HepG2 (cell line): ENCODE measurements around the gene PPP1CB. TPM values are rescaled to one million over a fixed set of nuclear protein-coding genes. Genes with fewer than 3 reads are reported as not detected.

Experiments used
- BHLHE40 ChIP-seq: IDR thresholded peaks from 2 replicates; pipeline ENCODE4 v1.6.1; 2011; ENCODE audit warnings: low read length, improper control_type of control experiment
- DBP ChIP-seq: sonication (generic); formaldehyde crosslinking; IDR thresholded peaks from 2 replicates; pipeline ENCODE4 v1.4.0; 2020; ENCODE audit warnings: missing genetic modification reagents; ENCODE audit errors: not compliant biosample characterization
- GPBP1L1 ChIP-seq: sonication (generic); formaldehyde crosslinking; IDR thresholded peaks from 2 replicates; pipeline ENCODE4 v1.5.0; 2020; ENCODE audit warnings: mild to moderate bottlenecking, missing genetic modification reagents
- HMGXB4 ChIP-seq, 2 experiments: sonication (generic) in 1 of 2; formaldehyde crosslinking in 1 of 2; IDR thresholded peaks; 2 replicates each; pipeline versions ENCODE4 v1.4.0 to v1.6.1; 2018 to 2020; ENCODE audit warnings: missing genetic modification reagents in 2 of 2, borderline replicate concordance in 1 of 2, low read depth in 1 of 2, mild to moderate bottlenecking in 1 of 2, missing biosample characterization in 1 of 2
- HNRNPK ChIP-seq: fragments of 200-400 bp; formaldehyde crosslinking; IDR thresholded peaks from 2 replicates; pipeline ENCODE4 v1.6.1; 2018; ENCODE audit warnings: low read length, low read depth, moderate library complexity, mild to moderate bottlenecking; ENCODE audit not compliant: poor library complexity, severe bottlenecking
- KLF11 ChIP-seq: IDR thresholded peaks from 2 replicates; pipeline ENCODE4 v1.6.1; 2016; ENCODE audit warnings: missing compliant biosample characterization
- KLF15 ChIP-seq: sonication (generic); formaldehyde crosslinking; IDR thresholded peaks from 2 replicates; pipeline ENCODE4 v1.8.1; 2023; ENCODE audit warnings: borderline replicate concordance, mild to moderate bottlenecking, inconsistent platforms, missing genetic modification reagents, mixed read lengths
- NFRKB ChIP-seq: fragments of 450-650 bp; IDR thresholded peaks from 2 replicates; pipeline ENCODE4 v1.6.1; 2017
- PREB ChIP-seq: sonication (generic); formaldehyde crosslinking; IDR thresholded peaks from 2 replicates; pipeline ENCODE4 v1.4.0; 2020; ENCODE audit warnings: missing genetic modification reagents
- RXRB ChIP-seq: IDR thresholded peaks from 2 replicates; pipeline ENCODE4 v1.6.1; 2016; ENCODE audit warnings: borderline replicate concordance, missing genetic modification reagents, missing compliant biosample characterization
- SNAPC2 ChIP-seq: sonication (generic); formaldehyde crosslinking; IDR thresholded peaks from 2 replicates; pipeline ENCODE4 v1.8.1; 2022; ENCODE audit warnings: mild to moderate bottlenecking, missing genetic modification reagents
- ZNF225 ChIP-seq: sonication (generic); formaldehyde crosslinking; IDR thresholded peaks from 2 replicates; pipeline ENCODE4 v1.4.0; 2020; ENCODE audit warnings: mild to moderate bottlenecking, missing genetic modification reagents
- ZNF446 ChIP-seq: sonication (generic); formaldehyde crosslinking; IDR thresholded peaks from 2 replicates; pipeline ENCODE4 v1.5.0; 2020; ENCODE audit warnings: mild to moderate bottlenecking, missing genetic modification reagents
- ZNF576 ChIP-seq: sonication (generic); formaldehyde crosslinking; IDR thresholded peaks from 2 replicates; pipeline ENCODE4 v1.4.0; 2020; ENCODE audit warnings: mild to moderate bottlenecking, missing genetic modification reagents
- ZNF839 ChIP-seq: sonication (generic); formaldehyde crosslinking; IDR thresholded peaks from 2 replicates; pipeline ENCODE4 v1.4.0; 2020; ENCODE audit warnings: missing genetic modification reagents, mild to moderate bottlenecking, borderline replicate concordance
- polyA plus RNA-seq, 8 experiments: library from polyadenylated mRNA; depleted of rRNA in 3 of 8; stranded (reverse) in 7 of 8; unstranded in 1 of 8; fragments of >200 nt; fragmentation: Illumina TruSeq in 4 of 8; extraction: Trizol in 4 of 8; gene quantifications; 2 replicates each; pipeline versions ENCODE4 v1.2.1 to v1.2.3, GENCODE V29; 2011 to 2016; ENCODE audit warnings: low read depth in 4 of 8, missing spikeins in 1 of 8, mixed read lengths in 1 of 8; ENCODE audit not compliant: insufficient read depth in 1 of 8
- total RNA-seq, 5 experiments: library from RNA; depleted of rRNA; stranded (reverse); fragments of >200 nt; fragmentation: Illumina TruSeq; extraction: Trizol; gene quantifications; 2 replicates each; pipeline ENCODE4 v1.2.3, GENCODE V29; 2016; ENCODE audit warnings: low read depth in 1 of 5
- TF ChIP-seq, protein P1 (sequence below): IDR thresholded peaks from 2 replicates; pipeline ENCODE4 v1.6.1; 2018; ENCODE audit warnings: missing genetic modification reagents
- TF ChIP-seq, protein P2 (sequence below): sonication (generic); formaldehyde crosslinking; IDR thresholded peaks from 2 replicates; pipeline ENCODE4 v1.5.1; 2020; ENCODE audit warnings: missing genetic modification reagents, mild to moderate bottlenecking, borderline replicate concordance
- TF ChIP-seq, protein P3 (sequence below): sonication (generic); formaldehyde crosslinking; IDR thresholded peaks from 2 replicates; pipeline ENCODE4 v1.4.0; 2020; ENCODE audit warnings: missing genetic modification reagents

PPP1CB gene
- total and polyA plus RNA-seq, 2 of the 13 experiments (the other 11 are each of a cell fraction or from before 2014, with no cell fraction given), result 46.9 to 109 TPM

- peak; percentile 94 for TF ChIP-seq ZNF446 (CRISPR knock-in tag)
- TF ChIP-seq, protein P1, sequence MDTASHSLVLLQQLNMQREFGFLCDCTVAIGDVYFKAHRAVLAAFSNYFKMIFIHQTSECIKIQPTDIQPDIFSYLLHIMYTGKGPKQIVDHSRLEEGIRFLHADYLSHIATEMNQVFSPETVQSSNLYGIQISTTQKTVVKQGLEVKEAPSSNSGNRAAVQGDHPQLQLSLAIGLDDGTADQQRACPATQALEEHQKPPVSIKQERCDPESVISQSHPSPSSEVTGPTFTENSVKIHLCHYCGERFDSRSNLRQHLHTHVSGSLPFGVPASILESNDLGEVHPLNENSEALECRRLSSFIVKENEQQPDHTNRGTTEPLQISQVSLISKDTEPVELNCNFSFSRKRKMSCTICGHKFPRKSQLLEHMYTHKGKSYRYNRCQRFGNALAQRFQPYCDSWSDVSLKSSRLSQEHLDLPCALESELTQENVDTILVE, result peak; percentile 10; the same call in 1 of the 2 replicates
- 0 out of 2 replicates have a peak, but pooled peaks have one; percentile 29 for TF ChIP-seq PREB (CRISPR knock-in tag)
- TF ChIP-seq ZNF839 (CRISPR knock-in tag), result peak; percentile 26; the same call in 1 of the 2 replicates
- 0 out of 2 replicates have a peak, but pooled peaks have one; percentile 4 for TF ChIP-seq SNAPC2 (CRISPR knock-in tag)
- no peak for TF ChIP-seq GPBP1L1 (CRISPR knock-in tag)
- peak; percentile 72 for TF ChIP-seq ZNF576 (CRISPR knock-in tag)
- TF ChIP-seq BHLHE40, result no peak
- peak; percentile 70 for TF ChIP-seq NFRKB
- TF ChIP-seq KLF15, result no peak; the same call in 1 of the 2 replicates
- peak; percentile 96 for TF ChIP-seq HNRNPK
- TF ChIP-seq, protein P2, sequence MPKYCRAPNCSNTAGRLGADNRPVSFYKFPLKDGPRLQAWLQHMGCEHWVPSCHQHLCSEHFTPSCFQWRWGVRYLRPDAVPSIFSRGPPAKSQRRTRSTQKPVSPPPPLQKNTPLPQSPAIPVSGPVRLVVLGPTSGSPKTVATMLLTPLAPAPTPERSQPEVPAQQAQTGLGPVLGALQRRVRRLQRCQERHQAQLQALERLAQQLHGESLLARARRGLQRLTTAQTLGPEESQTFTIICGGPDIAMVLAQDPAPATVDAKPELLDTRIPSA (CRISPR knock-in tag), result 0 out of 2 replicates have a peak, but pooled peaks have one; percentile 33
- no peak for TF ChIP-seq KLF11 (CRISPR knock-in tag)
- peak; percentile 18; the same call in 1 of the 2 replicates for TF ChIP-seq RXRB (CRISPR knock-in tag)
- TF ChIP-seq DBP (CRISPR knock-in tag), result no peak
- TF ChIP-seq ZNF225 (CRISPR knock-in tag), result peak; percentile 77; the same call in 1 of the 2 replicates
- peak; percentile 80 to 82; a peak in 3 of 4 replicates for TF ChIP-seq HMGXB4 (CRISPR knock-in tag; IDR thresholded peaks at IDR 0.05; ENCODE audit: borderline replicate concordance in 1 of 2, low read depth in 1 of 2)
- TF ChIP-seq, protein P3, sequence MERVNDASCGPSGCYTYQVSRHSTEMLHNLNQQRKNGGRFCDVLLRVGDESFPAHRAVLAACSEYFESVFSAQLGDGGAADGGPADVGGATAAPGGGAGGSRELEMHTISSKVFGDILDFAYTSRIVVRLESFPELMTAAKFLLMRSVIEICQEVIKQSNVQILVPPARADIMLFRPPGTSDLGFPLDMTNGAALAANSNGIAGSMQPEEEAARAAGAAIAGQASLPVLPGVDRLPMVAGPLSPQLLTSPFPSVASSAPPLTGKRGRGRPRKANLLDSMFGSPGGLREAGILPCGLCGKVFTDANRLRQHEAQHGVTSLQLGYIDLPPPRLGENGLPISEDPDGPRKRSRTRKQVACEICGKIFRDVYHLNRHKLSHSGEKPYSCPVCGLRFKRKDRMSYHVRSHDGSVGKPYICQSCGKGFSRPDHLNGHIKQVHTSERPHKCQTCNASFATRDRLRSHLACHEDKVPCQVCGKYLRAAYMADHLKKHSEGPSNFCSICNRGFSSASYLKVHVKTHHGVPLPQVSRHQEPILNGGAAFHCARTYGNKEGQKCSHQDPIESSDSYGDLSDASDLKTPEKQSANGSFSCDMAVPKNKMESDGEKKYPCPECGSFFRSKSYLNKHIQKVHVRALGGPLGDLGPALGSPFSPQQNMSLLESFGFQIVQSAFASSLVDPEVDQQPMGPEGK (CRISPR knock-in tag), result peak; percentile 5; the same call in 1 of the 2 replicates
Observed at GRCh38 chr2:28751956-28752630, 463 bp downstream of the PPP1CB start (continued).
